Measurements from ENCODE around the gene ARL6IP4.

DNA sequence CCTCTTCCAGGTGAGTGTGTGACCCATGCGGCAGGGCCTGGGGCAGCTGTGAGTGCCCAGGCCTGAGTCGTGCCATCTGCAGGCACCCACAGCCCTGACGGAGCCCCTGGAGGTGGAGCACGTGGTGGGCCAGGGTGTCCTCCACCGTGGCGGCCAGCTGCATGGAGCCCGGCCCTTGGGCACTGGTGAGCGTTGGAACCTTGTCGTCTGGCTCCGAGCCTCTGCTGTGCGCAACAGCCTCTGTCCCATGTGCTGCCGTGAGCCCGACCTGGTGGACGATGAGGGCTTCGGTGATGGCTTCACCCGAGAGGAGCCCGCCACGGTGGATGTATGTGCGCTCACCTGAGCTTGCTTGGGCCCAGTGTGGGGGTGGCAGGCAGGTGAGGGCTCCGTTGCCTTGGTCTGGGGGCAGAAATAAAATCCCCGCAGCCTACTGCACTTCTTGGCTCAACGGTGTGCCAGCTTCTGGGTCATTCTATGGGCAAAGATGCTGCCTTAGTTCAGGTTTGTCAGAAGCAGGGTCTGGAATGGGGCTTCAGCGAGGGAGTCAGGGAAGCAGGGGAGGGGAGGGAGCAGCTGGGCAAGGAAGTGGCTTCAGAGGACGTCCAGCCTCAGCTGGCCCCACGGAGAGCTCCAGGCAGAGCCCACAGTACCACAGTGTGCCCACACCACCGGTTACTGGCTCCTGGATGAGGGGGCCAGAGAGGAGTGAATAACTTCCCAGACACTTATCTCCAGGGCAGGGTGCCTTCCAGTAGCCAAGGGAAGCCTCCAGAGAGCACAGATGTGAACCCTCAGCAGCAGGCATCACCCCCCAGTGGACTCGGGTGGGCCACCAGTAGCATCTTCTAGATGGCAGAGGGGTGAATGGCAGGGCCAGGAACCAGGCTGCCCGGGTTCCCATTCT, 1.2 kb upstream of the ARL6IP4 start:
- no peak for TF ChIP-seq CTCF (IDR thresholded peaks at IDR 0.05)
- no peak for TF ChIP-seq POLR2A (IDR thresholded peaks at IDR 0.05)
- TF ChIP-seq POLR2AphosphoS5 (IDR thresholded peaks at IDR 0.05; ENCODE audit: insufficient read depth in 1 of 2, low read depth in 1 of 2): no peak
